ENCODE results near the gene GRIP2.
A peak's percentile ranks its signal among the peaks of the same experiment; 100 is the strongest.
"Not testable (repeated sequence)": the region's sequence is repeated elsewhere in the genome, so short reads cannot be mapped to it uniquely, and the experiment has no call there.

Gene GRIP2

GRCh38 chr3:14519406-14519805 is 20.7 kb downstream of the GRIP2 start:
- no peak for DNase-seq

GRCh38 chr3:14518893-14519292 is 21.2 kb downstream of the GRIP2 start:
- DNase-seq = no peak

GRCh38 chr3:14518432-14518802 is 21.7 kb downstream of the GRIP2 start:
- no peak for DNase-seq

GRCh38 chr3:14517601-14518431 is 22.3 kb downstream of the GRIP2 start:
- no peak for DNase-seq

GRCh38 chr3:14516738-14517345 is 23.3 kb downstream of the GRIP2 start:
- DNase-seq = no peak

GRCh38 chr3:14515526-14515925 is 24.6 kb downstream of the GRIP2 start:
- not testable (repeated sequence) for DNase-seq

- no peak for DNase-seq
Observed at GRCh38 chr3:14514323-14514720, 25.8 kb downstream of the GRIP2 start.

- DNase-seq = no peak
Observed at GRCh38 chr3:14513566-14514322, 26.4 kb downstream of the GRIP2 start.

- DNase-seq = no peak
Observed at GRCh38 chr3:14512942-14513327, 27.2 kb downstream of the GRIP2 start.

GRCh38 chr3:14512281-14512941 is 27.7 kb downstream of the GRIP2 start:
- DNase-seq = no peak

GRCh38 chr3:14511623-14512280 is 28.4 kb downstream of the GRIP2 start:
- DNase-seq = peak in 1 of 2 experiments; percentile 6

- DNase-seq = no peak
Observed at GRCh38 chr3:14510838-14511622, 29.1 kb downstream of the GRIP2 start.

- DNase-seq = no peak
Observed at GRCh38 chr3:14509796-14510100, 30.4 kb downstream of the GRIP2 start.

GRCh38 chr3:14508966-14509795 is 31.0 kb downstream of the GRIP2 start:
- DNase-seq = peak; percentile 39 to 59

- no peak for DNase-seq
Observed at GRCh38 chr3:14508505-14508819, 31.7 kb downstream of the GRIP2 start.

- DNase-seq = no peak
Observed at GRCh38 chr3:14507757-14508504, 32.2 kb downstream of the GRIP2 start.

GRCh38 chr3:14507305-14507741 is 32.8 kb downstream of the GRIP2 start:
- DNase-seq = peak in 1 of 2 experiments; percentile 17

- DNase-seq = no peak
Observed at GRCh38 chr3:14506626-14507304, 33.4 kb downstream of the GRIP2 start.

- DNase-seq = no peak
Observed at GRCh38 chr3:14505803-14506500, 34.2 kb downstream of the GRIP2 start.

All from NCI-H524 (cell line).